Measurements from ENCODE around the gene KCTD4.
"Not testable (repeated sequence)": the region's sequence is repeated elsewhere in the genome, so short reads cannot be mapped to it uniquely, and the experiment has no call there.

Gene KCTD4

DNA sequence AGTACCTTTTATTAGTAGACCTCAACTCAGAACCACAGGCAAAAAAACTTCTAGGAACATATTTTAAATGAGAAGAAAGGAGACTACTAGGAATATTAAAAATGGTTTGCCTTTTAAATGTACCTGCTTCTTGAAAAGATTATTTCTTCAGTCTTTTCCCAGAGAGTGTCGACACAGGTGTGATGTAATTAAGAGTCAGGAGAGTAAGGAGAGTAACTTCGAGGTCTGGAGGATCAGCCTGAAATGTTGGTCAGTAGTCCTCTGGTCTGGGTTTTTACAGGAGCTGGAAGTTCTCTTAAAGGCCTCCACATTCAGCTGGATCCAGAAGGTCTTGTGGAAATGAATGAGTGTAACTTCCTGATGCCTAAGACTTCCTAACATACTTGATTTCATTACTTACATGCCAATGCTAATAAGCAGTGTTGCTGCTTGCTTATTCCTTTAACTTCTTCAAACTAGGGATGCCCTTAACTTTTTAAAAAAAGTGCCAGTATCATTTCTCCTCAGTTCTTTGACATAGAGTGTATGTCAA is at the start of gene KCTD4:
Gene KCTD4 (minus strand): TSS at position 345 of the 532 bp plus-strand sequence. CDS start 6,478 bp downstream, outside the sequence.
- Histone ChIP-seq H3K27me3 (ENCODE audit: control insufficient read depth, insufficient read depth, low read length) (no peaks in the 10 kb centered on the region), H3K27ac (ENCODE audit: low read length) (no peak within 1 kb of the TSS), H3K36me3 (ENCODE audit: control insufficient read depth, low read depth, low read length) (no peaks in the 10 kb centered on the region), H3K9ac (ENCODE audit: low read length) (no peak within 1 kb of the TSS), H3K9me3 (ENCODE audit: control insufficient read depth, low read depth, low read length) (no peaks in the 10 kb centered on the region), H3K4me3 (ENCODE audit: low read length) (no peak within 1 kb of the TSS), H3K4me1 (ENCODE audit: control insufficient read depth, low read depth, low read length) (no peaks in the 10 kb centered on the region)

DNA sequence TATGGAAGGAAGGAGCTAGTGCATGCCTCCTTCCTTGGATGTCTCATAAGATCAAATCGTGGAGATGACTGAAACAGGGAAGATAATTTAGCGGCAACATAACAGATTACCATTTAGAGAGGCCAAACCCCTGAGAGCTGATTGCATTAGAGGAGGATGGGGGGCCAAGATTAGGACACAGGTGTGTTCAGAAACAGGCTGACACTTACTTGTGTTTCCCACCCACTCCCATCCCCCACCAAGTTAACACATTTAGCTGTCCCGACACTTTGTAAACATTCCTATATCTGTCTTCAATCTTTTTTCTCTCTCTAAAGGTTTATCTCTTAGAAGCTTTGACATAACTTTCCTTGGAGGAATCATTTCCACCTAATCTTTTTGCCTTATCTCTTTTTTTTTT is 48.8 kb upstream of the KCTD4 start:
- no peaks in the 10 kb centered on the region for H3K27me3 ChIP-seq (ENCODE audit: control insufficient read depth, insufficient read depth, low read length)
- H3K36me3 ChIP-seq (ENCODE audit: control insufficient read depth, low read depth, low read length), result peaks cover 5% of the 10 kb centered on the region
- no peaks in the 10 kb centered on the region for H3K4me1 ChIP-seq (ENCODE audit: control insufficient read depth, low read depth, low read length)
- H3K27ac ChIP-seq (ENCODE audit: low read length), result no peak overlapping the region
- H3K9me3 ChIP-seq (ENCODE audit: control insufficient read depth, low read depth, low read length), result no peaks in the 10 kb centered on the region
- no peak overlapping the region for H3K4me3 ChIP-seq (ENCODE audit: low read length)
- no peak overlapping the region for H3K9ac ChIP-seq (ENCODE audit: low read length)

DNA sequence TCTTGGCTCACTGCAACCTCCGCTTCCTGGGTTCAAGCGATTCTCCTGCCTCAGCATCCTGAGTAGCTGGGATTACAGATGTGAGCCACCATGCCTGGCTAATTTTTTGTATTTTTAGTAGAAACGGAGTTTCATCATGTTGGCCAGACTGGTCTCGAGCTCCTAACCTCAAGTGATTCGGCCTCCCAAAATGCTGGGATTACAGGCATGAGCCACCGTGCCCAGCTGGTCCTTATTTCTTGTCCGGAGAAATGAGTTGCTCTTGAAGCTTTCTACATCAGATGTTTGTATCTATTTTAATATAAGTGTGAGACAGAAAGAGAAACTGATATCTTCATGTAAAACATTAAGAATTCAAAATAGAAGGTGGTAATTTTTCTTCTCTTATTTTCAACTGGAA is 43.9 kb upstream of the KCTD4 start:
- not testable (repeated sequence) for H3K9ac ChIP-seq (ENCODE audit: low read length); H3K27ac ChIP-seq (ENCODE audit: low read length); H3K4me3 ChIP-seq (ENCODE audit: low read length); H3K36me3 ChIP-seq (ENCODE audit: control insufficient read depth, low read depth, low read length); H3K9me3 ChIP-seq (ENCODE audit: control insufficient read depth, low read depth, low read length); H3K4me1 ChIP-seq (ENCODE audit: control insufficient read depth, low read depth, low read length); H3K27me3 ChIP-seq (ENCODE audit: control insufficient read depth, insufficient read depth, low read length)

DNA sequence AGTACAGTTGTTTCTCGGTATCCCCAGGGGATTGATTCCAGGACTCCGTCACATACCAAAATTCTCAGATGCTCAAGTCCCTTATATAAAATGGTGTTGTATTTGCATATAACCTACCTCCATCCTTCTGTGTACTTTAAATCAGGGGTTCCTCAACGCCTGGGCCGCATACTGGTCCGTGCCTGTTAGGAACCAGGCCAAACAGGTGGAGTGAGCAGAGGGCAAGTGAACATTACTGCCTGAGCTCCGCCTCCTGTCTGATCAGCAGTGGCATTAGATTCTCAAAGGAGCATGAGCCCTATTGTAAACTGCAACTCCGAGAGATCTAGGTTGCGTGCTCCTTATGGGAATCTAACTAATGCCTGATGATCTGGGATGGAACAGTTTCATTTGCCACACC is 42.2 kb upstream of the KCTD4 start:
- H3K9me3 ChIP-seq (ENCODE audit: control insufficient read depth, low read depth, low read length), result no peaks in the 10 kb centered on the region
- H3K4me3 ChIP-seq (ENCODE audit: low read length), result no peak overlapping the region
- no peak overlapping the region for H3K9ac ChIP-seq (ENCODE audit: low read length)
- H3K27ac ChIP-seq (ENCODE audit: low read length), result no peak overlapping the region
- H3K4me1 ChIP-seq (ENCODE audit: control insufficient read depth, low read depth, low read length), result no peaks in the 10 kb centered on the region
- H3K36me3 ChIP-seq (ENCODE audit: control insufficient read depth, low read depth, low read length), result no peaks in the 10 kb centered on the region
- H3K27me3 ChIP-seq (ENCODE audit: control insufficient read depth, insufficient read depth, low read length), result no peaks in the 10 kb centered on the region

DNA sequence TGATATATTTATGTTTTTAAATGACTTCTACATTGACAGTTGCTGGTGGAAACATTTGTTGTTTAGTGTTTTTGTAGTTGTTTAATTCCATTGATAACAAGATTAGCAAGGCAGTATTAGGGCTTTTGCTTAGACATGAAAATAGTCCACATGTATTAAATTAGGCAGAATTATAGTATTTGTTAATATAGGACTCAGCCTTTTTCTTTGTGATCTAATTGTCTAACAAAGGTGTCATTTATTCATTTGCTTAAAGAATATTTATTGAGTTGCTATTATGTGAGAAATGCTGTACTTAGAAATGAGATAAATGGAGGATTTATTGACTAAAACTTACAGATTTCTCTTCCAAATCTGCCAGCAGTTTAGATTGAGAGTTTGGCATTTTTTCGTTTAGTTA is 41.7 kb upstream of the KCTD4 start:
- Histone ChIP-seq H3K27ac (ENCODE audit: low read length) (no peak overlapping the region), H3K4me3 (ENCODE audit: low read length) (no peak overlapping the region), H3K4me1 (ENCODE audit: control insufficient read depth, low read depth, low read length) (no peaks in the 10 kb centered on the region), H3K9ac (ENCODE audit: low read length) (no peak overlapping the region), H3K36me3 (ENCODE audit: control insufficient read depth, low read depth, low read length) (no peaks in the 10 kb centered on the region), H3K27me3 (ENCODE audit: control insufficient read depth, insufficient read depth, low read length) (no peaks in the 10 kb centered on the region), H3K9me3 (ENCODE audit: control insufficient read depth, low read depth, low read length) (no peaks in the 10 kb centered on the region)

DNA sequence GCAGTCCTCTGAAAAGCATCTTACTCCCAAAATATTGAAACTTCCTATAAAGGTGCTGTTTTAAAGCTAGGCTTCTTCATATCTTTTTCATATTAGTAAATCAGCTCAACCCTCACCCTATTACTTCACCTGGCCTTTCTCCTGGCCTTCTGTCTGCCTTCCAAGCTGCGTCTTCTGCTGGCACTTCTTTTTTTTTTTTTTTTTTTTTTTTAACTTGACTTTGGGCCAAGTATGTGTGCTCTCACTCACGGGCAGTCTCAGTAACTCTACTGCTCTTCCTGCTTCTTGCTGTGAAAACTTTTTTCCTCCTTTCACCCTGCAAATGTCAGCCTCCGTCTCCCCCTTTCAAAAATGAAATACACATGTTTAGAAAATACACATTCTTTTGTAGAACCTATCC is 41.2 kb upstream of the KCTD4 start:
- no peak overlapping the region for H3K9ac ChIP-seq (ENCODE audit: low read length)
- no peaks in the 10 kb centered on the region for H3K27me3 ChIP-seq (ENCODE audit: control insufficient read depth, insufficient read depth, low read length)
- no peaks in the 10 kb centered on the region for H3K9me3 ChIP-seq (ENCODE audit: control insufficient read depth, low read depth, low read length)
- no peak overlapping the region for H3K27ac ChIP-seq (ENCODE audit: low read length)
- no peak overlapping the region for H3K4me3 ChIP-seq (ENCODE audit: low read length)
- H3K36me3 ChIP-seq (ENCODE audit: control insufficient read depth, low read depth, low read length), result no peaks in the 10 kb centered on the region
- no peaks in the 10 kb centered on the region for H3K4me1 ChIP-seq (ENCODE audit: control insufficient read depth, low read depth, low read length)

DNA sequence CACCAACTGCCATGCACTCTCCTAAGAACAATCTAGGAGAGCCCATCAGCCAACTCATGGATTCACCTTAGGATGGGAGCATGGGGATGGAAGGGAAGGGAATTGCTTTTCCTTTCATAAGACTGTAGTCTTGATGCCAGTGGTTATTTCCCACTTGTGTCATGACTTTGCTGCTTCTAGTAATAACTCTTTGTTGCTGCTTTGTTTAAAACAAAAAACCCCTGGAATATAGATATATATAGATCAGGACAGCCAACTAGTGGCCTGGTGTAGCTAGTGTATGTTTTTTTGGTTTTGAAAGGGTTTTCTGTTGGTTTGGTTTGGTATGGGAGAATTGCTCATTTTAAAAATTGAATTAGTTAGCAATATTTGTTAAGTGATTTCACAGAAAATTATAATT is 39.3 kb upstream of the KCTD4 start:
- H3K4me1 ChIP-seq (ENCODE audit: control insufficient read depth, low read depth, low read length), result no peaks in the 10 kb centered on the region
- H3K27ac ChIP-seq (ENCODE audit: low read length), result no peak overlapping the region
- H3K4me3 ChIP-seq (ENCODE audit: low read length), result no peak overlapping the region
- H3K9me3 ChIP-seq (ENCODE audit: control insufficient read depth, low read depth, low read length), result no peaks in the 10 kb centered on the region
- no peak overlapping the region for H3K9ac ChIP-seq (ENCODE audit: low read length)
- no peaks in the 10 kb centered on the region for H3K36me3 ChIP-seq (ENCODE audit: control insufficient read depth, low read depth, low read length)
- H3K27me3 ChIP-seq (ENCODE audit: control insufficient read depth, insufficient read depth, low read length), result no peaks in the 10 kb centered on the region

DNA sequence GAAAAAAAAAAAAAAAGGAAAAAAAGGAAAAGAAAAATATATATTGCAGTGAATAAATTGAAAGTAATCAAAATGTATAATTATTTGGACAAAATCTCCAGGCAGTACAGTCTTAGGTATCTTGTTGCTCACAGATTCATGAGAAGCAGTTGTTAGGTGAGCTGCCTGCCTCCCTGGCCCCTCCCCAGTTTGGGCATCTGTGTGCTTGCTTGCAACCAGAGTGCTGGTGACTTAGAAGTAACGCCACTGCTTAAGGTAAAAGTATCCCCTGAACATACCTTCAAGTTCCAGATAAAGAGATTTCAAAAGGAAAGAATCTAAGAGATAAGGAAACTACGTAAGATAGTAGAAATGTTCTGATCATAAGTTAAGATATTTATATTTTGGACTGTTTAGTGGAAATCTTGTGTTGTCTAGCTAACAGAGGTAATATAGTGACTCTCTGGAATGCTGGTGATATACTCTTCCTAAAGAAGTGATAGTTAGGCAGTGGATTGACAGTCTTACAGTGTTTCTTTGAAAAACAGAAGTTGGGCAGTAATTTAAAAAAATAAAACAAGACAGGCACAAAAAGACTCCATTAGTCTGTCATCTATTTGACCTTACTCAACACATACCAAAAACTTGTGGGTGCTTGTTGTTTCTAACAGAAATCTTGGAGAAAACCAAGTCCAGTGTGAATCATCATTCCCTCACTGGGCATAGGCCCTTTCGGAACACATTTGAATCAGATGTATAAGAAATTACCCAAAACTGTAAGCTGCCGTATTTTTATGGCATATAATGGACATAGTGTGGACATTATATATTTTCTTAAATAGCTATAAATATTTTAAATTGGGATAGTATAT is 38.3 kb upstream of the KCTD4 start:
- no peaks in the 10 kb centered on the region for H3K27me3 ChIP-seq (ENCODE audit: control insufficient read depth, insufficient read depth, low read length)
- no peaks in the 10 kb centered on the region for H3K9me3 ChIP-seq (ENCODE audit: control insufficient read depth, low read depth, low read length)
- H3K27ac ChIP-seq (ENCODE audit: low read length), result no peak overlapping the region
- no peak overlapping the region for H3K4me3 ChIP-seq (ENCODE audit: low read length)
- H3K4me1 ChIP-seq (ENCODE audit: control insufficient read depth, low read depth, low read length), result no peaks in the 10 kb centered on the region
- H3K9ac ChIP-seq (ENCODE audit: low read length), result no peak overlapping the region
- no peaks in the 10 kb centered on the region for H3K36me3 ChIP-seq (ENCODE audit: control insufficient read depth, low read depth, low read length)

DNA sequence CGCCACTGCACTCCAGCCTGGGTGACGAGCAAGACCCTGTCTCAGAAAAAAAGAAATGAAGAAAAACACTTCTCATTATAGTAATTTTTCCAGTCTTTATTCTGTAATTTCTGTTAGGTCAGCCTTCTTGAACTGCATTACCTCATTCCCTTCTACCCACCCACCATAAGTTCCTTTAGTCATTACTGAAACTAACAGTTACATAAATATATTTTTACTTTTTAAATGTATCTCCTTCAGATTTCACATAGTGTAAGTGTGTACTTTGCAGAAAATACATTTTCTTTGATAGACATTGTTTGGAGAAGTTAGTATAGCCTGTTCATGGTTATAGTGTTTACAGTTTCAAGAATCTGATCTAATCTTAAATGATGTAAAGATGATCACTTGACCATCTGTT is 31.7 kb upstream of the KCTD4 start:
- Histone ChIP-seq H3K27ac (ENCODE audit: low read length) (no peak overlapping the region), H3K36me3 (ENCODE audit: control insufficient read depth, low read depth, low read length) (no peaks in the 10 kb centered on the region), H3K4me1 (ENCODE audit: control insufficient read depth, low read depth, low read length) (no peaks in the 10 kb centered on the region)

DNA sequence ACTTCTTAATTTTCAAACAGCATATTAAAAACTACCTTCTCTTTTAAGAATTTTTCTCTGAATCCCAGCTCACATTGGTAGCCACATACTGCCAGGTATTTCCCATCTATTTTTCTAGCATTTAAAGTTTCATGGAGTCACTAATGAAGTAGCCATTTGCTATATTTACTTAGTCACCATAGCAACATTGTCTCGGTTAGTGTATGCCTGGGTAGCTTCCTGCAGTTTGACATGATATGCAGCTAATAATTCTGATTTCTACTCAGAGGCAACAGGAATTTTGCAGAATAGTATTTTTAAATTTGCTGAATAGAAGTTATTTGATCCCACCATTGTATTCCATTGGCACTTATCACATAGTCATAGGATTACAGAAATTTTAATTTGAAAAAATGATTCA is 30.9 kb upstream of the KCTD4 start:
- Histone ChIP-seq H3K9me3 (ENCODE audit: control insufficient read depth, low read depth, low read length) (no peaks in the 10 kb centered on the region), H3K27me3 (ENCODE audit: control insufficient read depth, insufficient read depth, low read length) (no peaks in the 10 kb centered on the region), H3K4me1 (ENCODE audit: control insufficient read depth, low read depth, low read length) (no peaks in the 10 kb centered on the region), H3K4me3 (ENCODE audit: low read length) (no peak overlapping the region), H3K9ac (ENCODE audit: low read length) (peak overlapping the region; percentile 27), H3K36me3 (ENCODE audit: control insufficient read depth, low read depth, low read length) (no peaks in the 10 kb centered on the region), H3K27ac (ENCODE audit: low read length) (no peak overlapping the region)

More for the DNA sequence above, 31.7 kb upstream of the KCTD4 start:
- Histone ChIP-seq H3K9ac (ENCODE audit: low read length) (no peak overlapping the region), H3K27me3 (ENCODE audit: control insufficient read depth, insufficient read depth, low read length) (no peaks in the 10 kb centered on the region), H3K9me3 (ENCODE audit: control insufficient read depth, low read depth, low read length) (no peaks in the 10 kb centered on the region), H3K4me3 (ENCODE audit: low read length) (no peak overlapping the region)

DNA sequence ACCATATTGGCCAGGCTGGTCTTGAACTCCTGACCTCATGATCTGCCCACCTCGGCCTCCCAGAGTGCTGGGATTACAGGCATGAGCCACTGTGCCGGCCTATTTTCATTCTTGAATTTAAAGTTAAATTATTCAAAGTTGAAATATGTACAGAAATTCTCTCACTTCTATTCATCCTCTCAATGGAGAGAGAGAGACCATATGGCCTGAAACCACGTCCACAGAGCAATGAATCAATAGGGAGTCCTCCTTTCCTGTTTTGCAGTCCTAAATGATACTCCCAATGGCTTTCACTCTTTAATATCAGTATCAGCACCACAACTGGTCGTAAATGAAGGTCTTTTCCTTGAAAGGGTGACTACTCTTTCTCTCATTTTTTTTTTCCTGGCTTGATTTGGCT is 30.5 kb upstream of the KCTD4 start:
- Histone ChIP-seq H3K36me3 (ENCODE audit: control insufficient read depth, low read depth, low read length) (no peaks in the 10 kb centered on the region), H3K4me1 (ENCODE audit: control insufficient read depth, low read depth, low read length) (no peaks in the 10 kb centered on the region), H3K4me3 (ENCODE audit: low read length) (no peak overlapping the region), H3K9me3 (ENCODE audit: control insufficient read depth, low read depth, low read length) (no peaks in the 10 kb centered on the region), H3K27ac (ENCODE audit: low read length) (no peak overlapping the region), H3K9ac (ENCODE audit: low read length) (peak overlapping the region; percentile 27), H3K27me3 (ENCODE audit: control insufficient read depth, insufficient read depth, low read length) (no peaks in the 10 kb centered on the region)

DNA sequence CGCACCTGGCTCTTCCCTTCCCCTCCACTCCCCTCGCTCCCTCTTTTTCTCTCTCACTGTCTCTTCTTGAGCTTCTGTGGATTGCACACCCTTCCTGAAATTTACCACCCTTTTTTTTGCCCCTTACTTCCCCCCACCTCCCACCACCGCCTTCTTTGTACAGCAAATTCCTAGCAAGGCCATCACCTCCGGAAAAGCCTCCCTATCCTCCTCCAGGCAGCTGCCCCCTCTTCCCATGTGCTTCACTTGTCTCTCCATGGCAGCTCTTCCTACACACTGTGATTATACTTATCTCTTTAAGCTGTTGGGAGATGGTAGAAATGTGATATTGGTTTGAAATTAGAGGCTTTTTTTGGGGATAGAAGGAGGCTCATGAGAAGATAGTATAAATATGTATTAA is 28.3 kb upstream of the KCTD4 start:
- Histone ChIP-seq H3K4me3 (ENCODE audit: low read length) (no peak overlapping the region), H3K27ac (ENCODE audit: low read length) (no peak overlapping the region)

More for the DNA sequence above, 28.3 kb upstream of the KCTD4 start:
- H3K9me3 ChIP-seq (ENCODE audit: control insufficient read depth, low read depth, low read length), result no peaks in the 10 kb centered on the region
- H3K4me1 ChIP-seq (ENCODE audit: control insufficient read depth, low read depth, low read length), result peaks cover 4% of the 10 kb centered on the region
- no peaks in the 10 kb centered on the region for H3K36me3 ChIP-seq (ENCODE audit: control insufficient read depth, low read depth, low read length)
- no peak overlapping the region for H3K9ac ChIP-seq (ENCODE audit: low read length)
- H3K27me3 ChIP-seq (ENCODE audit: control insufficient read depth, insufficient read depth, low read length), result no peaks in the 10 kb centered on the region

Data from iPS-18a (cell line).